ENCODE results near the gene ZNF610.
"Not testable (repeated sequence)": the region's sequence is repeated elsewhere in the genome, so short reads cannot be mapped to it uniquely, and the experiment has no call there.

ZNF610 gene

GRCh38 chr19:52336117-52336790 lies at the start of gene ZNF610:
TSS of gene ZNF610 (plus strand) at chr19:52336243. CDS start at chr19:52349173, 12,930 bp downstream.
- DNase-seq: peak; percentile 89

DNA sequence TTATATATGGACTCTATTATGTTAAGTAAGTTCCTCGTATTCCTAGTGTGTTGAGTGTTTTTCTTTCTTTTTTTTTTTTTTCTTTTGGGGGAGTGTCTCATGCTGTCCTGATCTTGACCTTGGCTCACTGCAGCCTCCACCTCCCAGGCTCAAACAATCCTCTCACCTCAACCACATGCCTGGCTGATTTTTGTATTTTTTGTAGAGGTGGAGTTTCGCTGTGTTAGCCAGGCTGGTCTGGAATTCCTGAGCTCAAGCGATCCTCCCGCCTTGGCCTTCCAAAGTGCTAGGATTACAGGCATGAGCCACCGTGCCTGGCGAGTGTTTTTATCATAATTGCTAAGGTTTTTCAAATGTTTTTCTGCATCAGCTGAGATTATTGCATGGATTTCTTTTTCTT lies 49.8 kb upstream of the ZNF610 start:
- no peak for DNase-seq

- no peak for DNase-seq
Observed at GRCh38 chr19:52291781-52292180, 44.3 kb upstream of the ZNF610 start.

GRCh38 chr19:52292946-52293345 lies 43.1 kb upstream of the ZNF610 start:
- DNase-seq: not testable (repeated sequence)

GRCh38 chr19:52296400-52296772 lies 39.7 kb upstream of the ZNF610 start:
- DNase-seq: no peak

- peak; percentile 92 for DNase-seq
Observed at GRCh38 chr19:52296773-52297600, 39.1 kb upstream of the ZNF610 start, which contains the start of gene ZNF480. TSS of gene ZNF480 (plus strand) at chr19:52297169. CDS start at chr19:52300413, 3,244 bp downstream.

DNA sequence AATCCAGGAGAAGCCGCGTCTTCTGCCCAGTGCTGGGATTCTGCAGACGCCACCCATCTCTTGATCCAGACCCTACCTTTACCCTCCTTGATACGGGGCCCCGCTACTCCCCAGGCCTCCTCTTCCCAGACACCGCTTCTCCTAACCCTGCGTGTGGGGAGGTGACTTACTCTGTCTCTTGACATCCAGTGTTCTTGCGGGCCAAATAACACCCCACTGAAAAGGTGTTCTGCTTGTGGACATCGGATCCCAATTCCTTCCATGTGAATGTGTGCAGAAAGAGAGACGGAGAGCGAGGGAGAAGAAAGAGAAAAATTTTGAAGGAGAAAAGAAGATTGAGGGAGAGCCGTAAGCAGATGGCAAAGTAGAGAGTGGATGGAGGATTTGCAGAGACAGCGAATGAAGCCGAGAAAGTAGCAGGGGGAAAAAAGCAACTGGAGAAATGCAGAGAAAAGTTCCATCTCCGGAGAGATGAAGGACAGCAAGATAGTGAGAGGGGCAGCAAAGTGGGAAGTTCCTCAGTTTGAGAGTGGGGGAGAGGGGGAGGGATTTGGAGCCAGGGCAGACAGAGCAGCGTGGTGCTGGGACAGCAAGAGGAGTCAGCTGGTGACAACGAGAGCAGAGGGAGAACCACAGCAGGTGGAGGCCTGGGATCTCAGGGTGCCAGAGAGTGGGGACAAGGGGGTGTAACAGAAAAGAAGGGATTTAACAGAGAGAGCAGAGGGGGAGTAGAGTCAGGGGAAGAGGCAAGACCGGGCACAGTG lies 38.3 kb upstream of the ZNF610 start:
- DNase-seq: no peak

DNA sequence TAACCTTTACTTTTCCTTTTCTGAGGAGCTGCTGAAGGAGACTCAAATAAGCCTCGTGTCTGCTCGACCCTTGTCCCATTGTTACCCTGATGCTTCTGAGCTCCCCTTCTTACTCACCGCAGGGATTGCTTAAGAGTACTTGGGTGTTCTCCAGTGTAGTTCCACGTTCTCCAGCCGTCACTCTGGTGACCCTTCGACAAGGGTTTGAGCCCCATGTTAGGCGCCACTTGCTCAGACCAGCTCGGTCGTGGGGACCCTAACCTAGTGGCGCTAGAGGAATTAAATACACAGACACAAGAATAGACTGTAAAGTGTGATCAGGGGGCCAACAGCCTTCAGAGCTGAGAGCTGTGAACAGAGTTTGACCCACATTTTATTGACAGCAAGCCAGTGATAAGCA lies 28.8 kb upstream of the ZNF610 start:
- peak; percentile 12 for DNase-seq

- no peak for DNase-seq
Observed at GRCh38 chr19:52322429-52322828, 13.6 kb upstream of the ZNF610 start.

- DNase-seq: no peak
Observed at GRCh38 chr19:52331757-52332156, 4.3 kb upstream of the ZNF610 start.

GRCh38 chr19:52335768-52336116 lies 301 bp upstream of the ZNF610 start:
- no peak for DNase-seq

DNA sequence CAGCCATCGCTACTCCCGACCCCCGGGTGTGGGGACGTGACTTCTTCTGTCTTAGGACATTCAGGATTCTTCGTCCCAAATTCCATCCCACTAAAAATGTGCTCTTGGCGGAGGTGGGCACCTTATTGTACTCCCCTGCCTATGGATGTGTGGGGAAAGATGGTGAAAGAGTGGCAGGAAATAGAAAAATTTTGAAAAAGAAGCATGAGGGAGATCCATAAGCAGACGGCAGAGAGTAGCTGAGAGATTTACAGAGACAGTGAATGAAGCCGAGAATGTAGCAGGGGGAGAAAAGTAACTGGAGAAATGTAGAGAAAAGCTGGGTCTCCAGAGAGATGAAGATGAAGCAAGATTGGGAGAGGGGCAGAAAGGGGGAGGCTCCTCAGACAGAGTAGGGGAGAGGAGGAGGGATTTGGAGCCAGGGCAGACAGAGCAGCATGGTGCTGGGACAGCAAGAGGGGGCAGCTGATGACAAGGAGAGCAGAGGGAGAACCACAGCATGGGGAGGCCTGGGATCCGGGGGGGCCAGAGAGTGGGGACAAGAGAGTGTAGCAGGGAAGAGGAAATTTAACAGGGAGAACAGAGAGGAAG lies 843 bp downstream of the ZNF610 start:
- DNase-seq: no peak

DNA sequence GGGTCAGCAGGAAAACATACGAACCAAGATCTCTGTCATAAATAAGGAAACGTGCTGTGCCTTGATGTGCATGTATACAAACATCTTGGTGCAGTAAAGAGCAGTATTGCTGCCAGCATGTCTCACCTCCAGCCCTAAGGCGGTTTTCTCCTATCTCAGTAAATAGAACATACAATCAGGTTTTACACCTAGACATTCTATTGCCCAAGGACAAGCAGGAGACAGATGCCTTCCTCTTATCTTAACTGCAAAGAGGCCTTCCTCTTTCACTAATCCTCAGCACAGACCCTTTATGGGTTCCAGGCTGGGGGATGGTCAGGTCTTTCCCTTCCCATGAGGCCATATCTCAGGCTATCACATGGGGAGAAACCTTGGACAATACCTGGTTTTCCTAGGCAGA lies 3.0 kb downstream of the ZNF610 start:
- DNase-seq: not testable (repeated sequence)

DNA sequence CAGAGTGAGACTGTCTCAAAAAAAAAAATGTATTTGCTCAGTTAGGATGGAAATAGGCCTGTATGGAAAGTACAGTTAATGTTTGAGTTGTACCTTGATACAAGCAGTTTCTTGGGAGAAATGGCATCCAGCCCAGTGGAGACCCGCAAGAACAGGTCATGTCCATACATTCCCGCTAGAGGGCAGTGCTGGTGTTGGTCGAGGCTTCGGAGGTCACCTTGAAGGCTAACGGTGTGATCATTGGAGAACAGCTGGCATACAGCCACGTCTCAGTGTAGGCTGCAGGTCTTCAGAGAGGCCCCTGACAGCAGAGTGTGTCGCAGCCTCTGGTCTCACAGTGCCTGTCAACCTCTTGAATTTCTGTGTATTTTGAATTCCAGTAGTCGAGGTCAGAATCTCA lies 7.5 kb downstream of the ZNF610 start:
- peak; percentile 50 for DNase-seq

GRCh38 chr19:52345162-52345561 lies 9.1 kb downstream of the ZNF610 start:
- no peak for DNase-seq

GRCh38 chr19:52351512-52351911 lies 15.5 kb downstream of the ZNF610 start:
- no peak for DNase-seq

GRCh38 chr19:52366414-52366824 lies 30.4 kb downstream of the ZNF610 start:
- no peak for DNase-seq

- DNase-seq: peak; percentile 92
Observed at GRCh38 chr19:52369559-52370340, 33.7 kb downstream of the ZNF610 start, which contains the start of gene ZNF880. TSS of gene ZNF880 (plus strand) at chr19:52369923. CDS start at chr19:52369966, 43 bp downstream.

DNA sequence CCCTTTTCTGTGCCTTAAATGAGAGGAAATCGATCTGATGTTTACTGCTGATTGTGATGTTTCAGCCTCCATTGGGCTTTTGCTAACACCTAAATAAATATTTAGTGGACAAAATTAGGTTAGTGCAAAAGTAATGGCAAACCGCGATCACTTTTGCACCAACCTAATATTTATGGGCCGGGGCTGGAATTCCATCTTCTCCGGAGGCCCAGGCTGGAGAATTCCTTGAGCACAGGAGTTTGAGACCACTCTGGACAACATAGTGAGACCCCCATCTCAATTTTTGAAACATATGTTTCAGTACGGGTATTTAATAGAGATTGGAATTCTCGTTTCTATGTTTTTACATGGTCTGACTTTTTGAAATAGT lies 34.3 kb downstream of the ZNF610 start:
- DNase-seq: no peak

DNA sequence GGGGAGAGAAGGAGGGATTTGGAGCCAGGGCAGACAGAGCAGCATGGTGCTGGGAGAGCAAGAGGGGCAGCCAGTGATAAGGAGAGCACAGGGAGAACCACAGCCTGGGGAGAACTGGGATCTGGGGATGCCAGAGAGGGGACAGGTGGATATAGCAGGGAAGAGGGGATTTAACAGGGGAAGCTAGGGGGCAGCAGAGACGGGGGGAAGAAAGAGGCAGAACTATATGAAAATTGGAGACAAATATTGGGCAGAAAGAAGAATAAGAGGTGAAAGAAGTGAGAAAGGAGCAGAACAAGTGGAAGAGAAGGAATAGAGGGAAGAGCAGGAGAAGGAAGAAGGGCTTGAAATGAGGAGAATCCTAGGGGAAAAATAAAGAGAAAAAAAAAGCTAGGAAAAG lies 55.1 kb downstream of the ZNF610 start:
- DNase-seq: no peak

DNA sequence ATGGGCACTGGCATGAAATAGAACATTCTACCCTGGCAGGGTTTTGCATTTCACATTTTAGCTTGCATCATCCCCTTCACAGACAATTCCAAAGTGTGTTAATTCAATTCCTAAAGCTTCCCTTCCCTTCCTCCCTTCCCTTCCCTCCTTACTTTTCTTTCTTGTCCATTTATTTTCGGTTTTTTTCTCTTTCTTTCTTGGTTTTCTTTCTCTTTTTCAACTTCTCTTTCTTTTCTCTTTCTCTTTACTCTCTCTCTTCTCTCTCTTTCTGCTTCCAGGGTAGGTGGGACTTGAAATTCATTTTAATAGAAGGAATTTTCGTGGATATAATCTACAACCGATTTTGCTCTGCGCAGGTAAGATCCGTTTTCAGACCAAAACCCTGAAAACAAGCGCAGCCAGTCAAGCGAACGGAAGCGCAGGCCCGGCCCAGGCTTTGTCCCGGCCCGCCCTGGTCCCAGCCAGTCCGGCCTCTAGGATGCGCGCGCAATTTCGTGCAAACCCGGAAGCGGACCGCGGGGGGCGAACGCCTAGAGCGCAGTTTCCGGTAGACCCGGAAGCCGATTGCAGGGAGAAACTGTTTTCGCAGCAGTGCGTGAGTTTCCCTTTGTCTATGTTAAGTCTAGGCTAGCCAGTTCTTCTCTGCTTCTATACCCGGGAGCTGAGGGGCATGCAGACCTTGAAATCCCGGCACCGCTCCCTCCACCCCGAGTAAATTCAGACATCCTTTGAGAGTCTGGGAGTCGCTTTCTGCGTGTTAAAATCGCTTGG lies 61.5 kb downstream of the ZNF610 start, which contains the start of gene ZNF528:
ZNF528 (plus strand) TSS at position 540 of the 771 bp plus-strand sequence. CDS start 4,165 bp downstream, outside the sequence.
- peak; percentile 95 for DNase-seq
